ENCODE data around the gene TMEM151A.

TMEM151A gene

GRCh38 chr11:66331542-66332370, 40.1 kb downstream of the TMEM151A start:
- Histone ChIP-seq H3K4me1 (ENCODE audit: low read length) (no peaks in the 10 kb centered on the region), H3K4me2 (ENCODE audit: low read depth, low read length) (no peak overlapping the region), H3K9me2 (replicated peaks; ENCODE audit: insufficient read depth, low read length) (no peaks in the 10 kb centered on the region), H3K9ac (ENCODE audit: low read length) (no peak overlapping the region), H2AFZ (ENCODE audit: low read length) (no peak overlapping the region), H3K4me3 (ENCODE audit: low read length) (no peak overlapping the region), H3F3A (ENCODE audit: insufficient read depth, low read length) (no peaks in the 10 kb centered on the region), H3K79me2 (ENCODE audit: low read length) (no peaks in the 10 kb centered on the region), H4K20me1 (ENCODE audit: insufficient read depth, low read length) (no peaks in the 10 kb centered on the region), H3K27me3 (replicated peaks; ENCODE audit: insufficient read depth, low read length) (peaks cover 55% of the 10 kb centered on the region), H3K36me3 (replicated peaks; ENCODE audit: insufficient read depth, low read length) (no peaks in the 10 kb centered on the region), H3K9me3 (replicated peaks; ENCODE audit: insufficient read depth, low read length) (no peaks in the 10 kb centered on the region), H3K27ac (ENCODE audit: low read length) (no peak overlapping the region)
- DNase-seq = no peak
- TF ChIP-seq EZH2 (optimal IDR thresholded peaks at IDR 0.05; ENCODE audit: low read depth, low read length) (no peak), CTCF (IDR thresholded peaks at IDR 0.05; ENCODE audit: low read length) (no peak), EZH2phosphoT487 (IDR thresholded peaks at IDR 0.05; ENCODE audit: low read length) (no peak)

GRCh38 chr11:66332371-66333219, 40.9 kb downstream of the TMEM151A start:
- DNase-seq = no peak
- no peak for TF ChIP-seq CTCF (IDR thresholded peaks at IDR 0.05; ENCODE audit: low read length)
- TF ChIP-seq EZH2 (optimal IDR thresholded peaks at IDR 0.05; ENCODE audit: low read depth, low read length) = no peak
- no peak for TF ChIP-seq EZH2phosphoT487 (IDR thresholded peaks at IDR 0.05; ENCODE audit: low read length)
- Histone ChIP-seq H3F3A (ENCODE audit: insufficient read depth, low read length) (no peaks in the 10 kb centered on the region), H3K9me3 (replicated peaks; ENCODE audit: insufficient read depth, low read length) (no peaks in the 10 kb centered on the region), H3K4me3 (ENCODE audit: low read length) (no peak overlapping the region), H3K4me2 (ENCODE audit: low read depth, low read length) (no peak overlapping the region), H3K79me2 (ENCODE audit: low read length) (no peaks in the 10 kb centered on the region), H3K4me1 (ENCODE audit: low read length) (no peaks in the 10 kb centered on the region), H3K9me2 (replicated peaks; ENCODE audit: insufficient read depth, low read length) (no peaks in the 10 kb centered on the region), H4K20me1 (ENCODE audit: insufficient read depth, low read length) (no peaks in the 10 kb centered on the region), H3K27me3 (replicated peaks; ENCODE audit: insufficient read depth, low read length) (peaks cover 55% of the 10 kb centered on the region), H2AFZ (ENCODE audit: low read length) (no peak overlapping the region), H3K27ac (ENCODE audit: low read length) (no peak overlapping the region), H3K9ac (ENCODE audit: low read length) (no peak overlapping the region), H3K36me3 (replicated peaks; ENCODE audit: insufficient read depth, low read length) (no peaks in the 10 kb centered on the region)

- Histone ChIP-seq H3K4me3 (ENCODE audit: low read length) (no peak overlapping the region), H3K4me1 (ENCODE audit: low read length) (no peaks in the 10 kb centered on the region), H3F3A (ENCODE audit: insufficient read depth, low read length) (no peaks in the 10 kb centered on the region), H3K9me3 (replicated peaks; ENCODE audit: insufficient read depth, low read length) (no peaks in the 10 kb centered on the region), H3K9me2 (replicated peaks; ENCODE audit: insufficient read depth, low read length) (no peaks in the 10 kb centered on the region), H3K36me3 (replicated peaks; ENCODE audit: insufficient read depth, low read length) (no peaks in the 10 kb centered on the region), H3K4me2 (ENCODE audit: low read depth, low read length) (no peak overlapping the region), H3K27me3 (replicated peaks; ENCODE audit: insufficient read depth, low read length) (peaks cover 55% of the 10 kb centered on the region), H3K27ac (ENCODE audit: low read length) (no peak overlapping the region), H3K9ac (ENCODE audit: low read length) (no peak overlapping the region), H2AFZ (ENCODE audit: low read length) (no peak overlapping the region), H4K20me1 (ENCODE audit: insufficient read depth, low read length) (no peaks in the 10 kb centered on the region), H3K79me2 (ENCODE audit: low read length) (no peaks in the 10 kb centered on the region)
- no peak for DNase-seq
- TF ChIP-seq EZH2phosphoT487 (IDR thresholded peaks at IDR 0.05; ENCODE audit: low read length) (no peak), EZH2 (optimal IDR thresholded peaks at IDR 0.05; ENCODE audit: low read depth, low read length) (no peak), CTCF (IDR thresholded peaks at IDR 0.05; ENCODE audit: low read length) (peak; percentile 7; the same call in 1 of the 2 replicates)
Observed at GRCh38 chr11:66333220-66333877, 41.7 kb downstream of the TMEM151A start.
